Fibroblast of skin of scalp (primary cell): ENCODE results near the gene PCCA.
A peak's percentile ranks its signal among the peaks of the same experiment; 100 is the strongest.
"Not testable (repeated sequence)": the region's sequence is repeated elsewhere in the genome, so short reads cannot be mapped to it uniquely, and the experiment has no call there.

Source experiments
- DNase-seq: peaks from one replicate; pipeline ENCODE4 v3.0.0-alpha.2; 2013

Gene PCCA

DNA sequence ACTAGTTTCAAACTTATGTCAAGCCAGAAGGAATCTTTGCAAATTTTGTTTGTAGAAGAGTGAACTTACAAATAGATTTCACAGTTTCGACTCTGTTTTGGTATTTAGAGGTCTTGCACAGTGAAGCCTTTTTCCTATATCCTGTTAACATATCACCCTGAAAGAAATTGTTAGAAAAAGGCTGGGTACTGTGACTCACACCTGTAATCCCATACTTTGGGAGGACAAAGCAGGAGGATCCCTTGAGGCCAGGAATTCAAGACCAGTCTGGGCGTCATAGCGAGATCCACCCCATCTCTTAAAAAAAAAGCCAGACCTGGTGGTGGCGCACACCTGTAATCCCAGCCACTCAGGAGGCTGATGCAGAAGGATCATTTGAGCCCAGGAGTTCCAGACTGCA is 275.7 kb downstream of the PCCA start:
- no peak for DNase-seq

GRCh38 chr13:100365680-100366079 is 276.8 kb downstream of the PCCA start:
- DNase-seq = no peak

DNA sequence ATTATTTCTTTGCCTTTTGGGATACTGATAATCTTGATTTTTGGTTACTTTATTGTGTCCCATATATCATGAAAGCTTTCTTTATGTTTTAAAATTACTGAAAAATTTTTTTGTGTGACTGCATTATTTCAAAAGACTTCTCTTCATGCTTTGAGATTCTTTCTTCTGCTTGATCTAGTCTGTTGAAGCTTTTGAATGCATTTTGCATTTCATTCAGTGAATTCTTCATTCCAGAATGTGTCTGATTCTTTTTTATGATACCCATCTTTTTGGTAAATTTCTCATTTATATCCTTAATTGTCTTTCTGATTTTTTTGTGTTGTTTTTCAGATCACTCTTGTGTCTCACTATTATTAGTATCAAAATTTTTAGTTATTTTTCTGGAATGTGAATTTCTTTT is 289.6 kb downstream of the PCCA start:
- no peak for DNase-seq

GRCh38 chr13:100381595-100382224 is 292.8 kb downstream of the PCCA start:
- DNase-seq = no peak

GRCh38 chr13:100382785-100383184 is 293.9 kb downstream of the PCCA start:
- peak; percentile 76 for DNase-seq

DNA sequence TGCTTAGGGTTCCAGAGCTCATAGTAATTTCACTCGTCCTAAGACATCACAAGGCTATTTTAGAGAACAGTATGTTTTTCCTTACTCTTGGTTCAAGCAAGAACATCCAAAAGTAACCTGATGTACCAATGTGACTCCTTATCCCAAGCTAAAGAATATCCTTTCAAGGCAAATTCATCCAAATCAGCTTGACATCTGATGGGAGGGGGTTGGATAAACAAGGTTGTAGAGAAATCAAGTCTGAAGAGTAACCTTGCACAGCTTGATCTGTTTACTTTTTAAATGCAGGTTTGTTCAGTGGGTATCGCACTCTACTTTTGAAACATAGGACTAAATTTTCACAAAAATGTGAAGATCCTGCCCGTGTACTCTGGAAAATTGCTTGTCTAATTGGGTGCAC is 298.5 kb downstream of the PCCA start:
- no peak for DNase-seq

- DNase-seq = not testable (repeated sequence)
Observed at GRCh38 chr13:100388150-100388549, 299.3 kb downstream of the PCCA start.

GRCh38 chr13:100388923-100389322 is 300.0 kb downstream of the PCCA start:
- DNase-seq = no peak

DNA sequence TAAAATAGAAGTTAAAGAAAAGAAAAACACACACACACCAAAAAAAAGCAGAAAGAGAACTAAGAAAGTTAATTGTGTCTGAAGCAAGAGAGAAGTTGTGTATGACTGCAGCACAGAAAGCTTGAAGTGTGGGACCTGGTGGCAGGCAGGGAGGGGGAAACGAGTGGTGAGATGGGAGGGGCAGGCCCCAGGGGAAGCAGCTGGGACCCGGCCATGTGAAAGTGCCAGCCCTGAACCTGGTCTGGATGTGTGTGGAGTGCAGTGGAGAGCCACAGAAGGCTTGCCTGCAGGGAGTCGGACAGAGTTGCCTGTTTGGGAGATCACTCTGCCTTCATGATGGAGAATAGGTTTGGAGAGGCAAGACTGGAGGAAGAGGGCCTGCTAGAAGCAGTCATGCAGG is 300.7 kb downstream of the PCCA start:
- no peak for DNase-seq

GRCh38 chr13:100392709-100393630 is 304.1 kb downstream of the PCCA start:
- peak; percentile 99 for DNase-seq

DNA sequence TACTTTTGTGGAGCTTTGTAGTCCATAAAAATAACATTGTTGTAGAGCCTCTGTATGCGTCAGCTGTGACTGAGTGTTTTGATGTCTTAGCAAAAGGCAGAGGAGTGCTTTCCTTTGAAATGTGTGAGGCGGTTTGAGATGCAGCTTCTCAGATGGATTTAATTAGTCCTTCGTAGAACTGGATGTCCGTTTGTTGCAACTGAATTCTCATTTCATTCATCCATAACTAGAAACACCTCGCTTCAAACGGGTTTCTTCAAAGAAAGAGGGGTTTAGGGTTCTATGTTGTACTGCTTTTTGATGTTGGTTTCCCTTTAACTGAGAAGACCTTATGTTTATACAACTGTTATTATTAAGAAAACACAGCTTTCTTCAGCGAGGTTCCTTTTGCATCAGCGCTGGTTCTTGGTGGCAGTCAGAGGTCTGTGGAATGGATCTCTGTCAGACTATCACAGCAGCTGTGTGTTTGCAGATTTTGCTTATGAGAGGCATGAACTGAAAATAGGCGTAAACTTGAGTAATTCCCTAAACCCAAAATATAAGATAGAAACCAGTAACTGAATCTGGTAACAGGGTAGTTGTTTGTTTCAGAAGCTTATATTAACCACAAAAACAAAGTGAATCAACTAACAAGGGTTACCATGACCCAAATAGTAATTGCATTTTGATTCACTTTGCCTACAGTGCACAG is 305.3 kb downstream of the PCCA start:
- peak; percentile 91 for DNase-seq

GRCh38 chr13:100395698-100396373 is 306.9 kb downstream of the PCCA start:
- no peak for DNase-seq

- DNase-seq = no peak
Observed at GRCh38 chr13:100396776-100397175, 307.9 kb downstream of the PCCA start.

GRCh38 chr13:100397627-100398026 is 308.7 kb downstream of the PCCA start:
- no peak for DNase-seq

DNA sequence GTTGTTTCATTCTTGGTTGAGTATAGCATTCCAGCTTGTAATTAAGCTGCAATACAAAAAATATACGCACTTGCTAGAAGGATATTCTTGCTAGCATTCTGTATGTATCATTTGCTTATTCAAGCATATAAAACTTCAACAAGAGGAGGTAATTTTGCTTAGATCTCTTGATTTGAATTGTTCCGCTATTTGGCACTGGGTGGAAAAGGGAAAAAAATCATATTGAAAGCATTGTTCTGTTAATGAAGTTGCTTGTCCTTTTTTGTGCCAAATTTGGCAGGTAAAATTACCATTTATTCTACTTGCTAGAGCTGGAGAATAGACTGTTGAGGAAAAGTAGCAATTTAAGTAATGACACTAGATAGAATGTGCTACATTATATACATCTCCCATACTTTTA is 309.5 kb downstream of the PCCA start:
- DNase-seq = no peak

GRCh38 chr13:100399455-100399854 is 310.6 kb downstream of the PCCA start:
- DNase-seq = no peak

- no peak for DNase-seq
Observed at GRCh38 chr13:100403675-100404074, 314.8 kb downstream of the PCCA start.

DNA sequence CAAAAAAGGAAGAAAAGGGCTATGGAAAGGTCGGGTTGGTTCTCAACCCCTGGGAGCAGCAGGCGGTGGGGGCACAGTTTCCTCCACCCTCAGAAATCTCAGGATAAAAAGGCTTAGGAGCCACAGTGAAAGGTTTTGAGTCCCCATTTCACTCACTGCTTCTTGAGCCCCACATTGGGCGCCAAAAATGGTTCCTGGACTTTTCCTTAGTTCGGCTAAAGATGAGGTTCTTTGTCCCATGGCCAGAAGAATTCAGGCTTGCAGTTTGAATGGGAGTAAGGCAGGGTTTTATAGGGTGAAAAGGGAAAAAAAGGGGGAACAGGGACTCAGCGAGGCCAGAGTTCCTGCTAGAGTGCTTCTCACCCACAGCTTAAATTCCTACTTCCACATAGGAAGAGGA is 320.2 kb downstream of the PCCA start:
- DNase-seq = peak; percentile 13

DNA sequence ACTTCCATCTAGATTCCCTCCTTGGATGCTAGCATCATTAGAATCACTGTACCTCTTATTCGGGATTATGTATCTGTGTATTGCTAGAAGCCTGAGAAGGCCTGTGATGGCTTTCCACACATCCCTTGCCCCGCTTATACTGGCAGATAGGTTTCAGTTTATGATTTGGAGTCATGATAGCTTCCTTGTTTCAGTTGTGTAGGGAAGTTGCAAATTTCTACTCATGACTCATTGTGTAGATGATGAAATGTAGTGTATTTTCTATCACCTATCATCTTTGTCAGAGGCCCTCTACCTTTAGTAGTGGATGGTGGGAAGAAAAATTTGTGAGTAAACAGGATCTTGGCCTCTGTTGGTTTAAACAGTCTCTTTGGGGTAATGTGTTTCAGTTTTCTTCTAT is 334.5 kb downstream of the PCCA start:
- DNase-seq = peak; percentile 13

GRCh38 chr13:100428986-100429385 is 340.1 kb downstream of the PCCA start:
- DNase-seq = no peak

GRCh38 chr13:100432611-100433010 is 343.7 kb downstream of the PCCA start:
- no peak for DNase-seq

- no peak for DNase-seq
Observed at GRCh38 chr13:100433475-100433874, 344.6 kb downstream of the PCCA start.
